ENCODE results near the gene NEUROG2.
"Not testable (repeated sequence)": the region's sequence is repeated elsewhere in the genome, so short reads cannot be mapped to it uniquely, and the experiment has no call there.

Gene NEUROG2

DNA sequence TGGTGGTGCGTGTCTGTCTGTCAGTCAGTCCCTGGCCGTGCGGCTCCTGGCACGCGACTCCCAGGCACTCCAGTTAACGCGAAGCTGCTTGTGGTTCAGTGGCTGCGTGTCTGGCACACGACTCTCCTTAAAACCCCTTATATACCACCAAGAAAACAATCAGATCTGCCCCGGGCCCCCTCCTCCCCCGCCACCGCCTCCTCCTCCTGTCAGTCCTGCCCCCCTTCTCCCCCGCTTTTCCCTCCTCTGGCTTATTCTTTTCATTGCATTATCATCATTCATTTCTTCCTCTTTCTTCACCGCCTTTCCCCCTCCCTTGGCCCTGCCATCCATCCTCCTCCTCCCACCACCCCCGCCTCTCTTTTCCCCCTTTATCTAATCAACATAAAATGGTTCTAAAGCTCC lies at the start of gene NEUROG2:
NEUROG2 (minus strand) TSS at position 115 of the 405 bp plus-strand sequence. CDS start 705 bp downstream, outside the sequence.
- intact Hi-C loops (cut with DNase I), result loop anchor here (5.0 kb wide), 1 partner anchor 1889 kb away; no protein-coding TSS in a partner anchor
- no peak for DNase-seq

- intact Hi-C loops (cut with DNase I), result no loop called here
- DNase-seq, result no peak
Measured at GRCh38 chr4:112564706-112565270, 48.8 kb upstream of the NEUROG2 start.

GRCh38 chr4:112563431-112564200 lies 47.6 kb upstream of the NEUROG2 start:
- intact Hi-C loops (cut with DNase I), result no loop called here
- no peak for DNase-seq

DNA sequence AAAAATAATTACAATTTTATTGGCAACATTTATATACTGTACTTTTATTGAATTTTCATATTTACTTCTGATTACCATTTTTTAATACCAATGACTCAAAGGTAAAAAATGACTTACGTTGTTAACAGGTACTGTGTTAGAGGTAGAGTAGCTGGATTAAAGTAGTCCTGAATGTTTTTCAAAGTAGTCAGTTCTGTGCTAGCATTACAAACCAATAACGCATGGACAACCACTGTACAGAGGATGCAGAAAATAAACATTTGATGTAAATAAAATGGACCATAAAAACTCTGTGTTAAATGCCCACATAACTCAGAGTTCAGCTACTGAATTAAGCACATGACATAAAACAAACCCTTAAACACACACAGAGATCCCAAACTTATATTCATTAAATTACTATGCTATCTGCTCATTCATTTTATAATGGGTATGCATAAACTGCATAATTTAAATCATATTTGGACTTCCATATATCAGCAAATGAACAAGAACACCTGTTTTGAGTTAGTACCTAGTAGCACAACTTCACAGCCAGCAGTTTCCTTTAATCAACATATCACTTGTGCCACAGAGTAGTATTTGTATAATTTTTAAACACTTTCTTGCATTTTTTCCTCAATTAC lies 46.4 kb upstream of the NEUROG2 start:
- DNase-seq, result no peak
- intact Hi-C loops (cut with DNase I), result no loop called here

DNA sequence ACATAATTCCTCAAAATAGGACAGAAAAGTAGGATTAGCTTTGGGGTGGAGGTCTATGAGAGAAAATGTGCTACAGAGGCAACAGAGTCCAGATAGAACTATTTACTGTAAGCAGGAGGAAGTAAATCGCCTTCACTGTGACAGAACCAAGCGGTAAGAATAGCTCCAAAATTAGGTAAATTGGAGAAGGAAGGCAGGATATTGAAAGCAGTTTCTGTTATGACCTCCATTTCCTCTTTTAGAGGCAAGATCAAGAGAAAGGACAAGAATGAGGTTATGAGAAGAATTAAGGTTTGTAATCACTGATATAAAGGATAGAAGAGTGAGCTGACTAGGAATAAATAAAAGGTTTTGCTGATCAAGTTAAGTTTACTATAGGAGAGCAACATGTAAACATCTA lies 44.1 kb upstream of the NEUROG2 start:
- no peak for DNase-seq
- intact Hi-C loops (cut with DNase I), result no loop called here

DNA sequence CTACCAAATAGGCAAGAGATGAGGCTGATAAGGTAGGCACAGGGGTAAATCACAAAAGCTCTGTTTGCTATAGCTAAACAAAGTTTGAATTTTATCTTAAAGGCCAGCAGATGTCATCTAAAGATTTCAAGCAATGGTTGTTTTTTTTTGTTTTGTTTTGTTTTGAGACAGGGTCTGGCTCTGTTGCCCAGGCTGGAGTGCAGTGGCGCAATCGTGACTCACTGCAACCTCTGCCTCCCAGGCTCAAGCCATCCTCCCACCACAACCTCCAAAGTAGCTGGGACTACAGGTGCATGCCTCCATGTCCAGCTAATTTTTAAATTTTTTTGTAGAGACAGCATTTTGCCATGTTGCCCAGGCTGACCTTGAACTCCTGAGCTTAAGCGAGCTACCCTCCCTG lies 43.1 kb upstream of the NEUROG2 start:
- intact Hi-C loops (cut with DNase I), result no loop called here
- DNase-seq, result no peak

DNA sequence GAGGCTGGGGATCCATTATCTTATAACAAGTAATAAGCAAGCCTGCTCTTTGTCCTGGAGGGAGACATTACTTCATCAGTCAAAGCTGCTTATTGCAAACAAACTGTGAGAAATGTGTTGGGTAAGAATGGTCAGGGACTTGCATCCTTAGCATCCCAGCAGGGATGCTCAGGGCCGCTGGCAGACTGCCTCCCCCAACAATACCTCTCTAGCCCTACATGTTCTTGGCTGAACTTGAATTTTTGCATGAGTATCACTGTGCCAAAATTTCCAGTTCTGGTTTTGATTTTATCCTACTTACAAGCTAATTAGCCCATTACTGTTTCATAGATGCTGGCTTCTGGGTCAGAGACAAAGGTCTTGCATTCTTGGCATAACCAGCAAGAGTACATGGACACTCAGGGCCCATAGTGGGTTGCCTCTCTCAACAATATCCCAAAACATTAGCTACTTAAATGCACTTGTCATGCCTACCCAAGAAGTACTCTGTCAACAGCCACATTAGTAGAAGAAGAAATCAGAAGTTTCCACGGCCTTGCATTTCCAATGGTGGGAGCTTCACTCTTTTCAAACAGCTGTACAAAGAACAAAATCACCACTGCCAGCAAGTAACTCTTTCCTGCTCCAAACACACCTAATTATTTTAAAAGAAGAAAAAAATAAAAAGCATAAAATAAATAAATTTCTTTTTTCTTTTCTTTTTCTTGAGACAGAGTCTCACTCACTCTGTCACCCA lies 41.9 kb upstream of the NEUROG2 start:
- DNase-seq, result no peak
- intact Hi-C loops (cut with DNase I), result no loop called here

DNA sequence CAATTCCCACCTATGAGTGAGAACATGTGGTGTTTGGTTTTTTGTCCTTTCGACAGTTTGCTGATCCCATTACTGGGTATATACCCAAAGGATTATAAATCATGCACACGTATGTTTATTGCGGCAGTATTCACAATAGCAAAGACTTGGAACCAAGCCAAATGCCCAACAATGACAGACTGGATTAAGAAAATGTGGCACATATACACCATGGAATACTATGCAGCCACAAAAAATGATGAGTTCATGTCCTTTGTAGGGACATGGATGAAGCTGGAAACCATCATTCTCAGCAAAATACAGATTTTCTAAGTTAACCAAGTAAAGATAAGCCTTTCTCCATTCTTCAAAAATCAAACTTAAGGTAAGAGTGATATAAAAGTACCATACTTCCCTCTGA lies 38.3 kb upstream of the NEUROG2 start:
- DNase-seq; intact Hi-C loops (cut with DNase I): not testable (repeated sequence)

DNA sequence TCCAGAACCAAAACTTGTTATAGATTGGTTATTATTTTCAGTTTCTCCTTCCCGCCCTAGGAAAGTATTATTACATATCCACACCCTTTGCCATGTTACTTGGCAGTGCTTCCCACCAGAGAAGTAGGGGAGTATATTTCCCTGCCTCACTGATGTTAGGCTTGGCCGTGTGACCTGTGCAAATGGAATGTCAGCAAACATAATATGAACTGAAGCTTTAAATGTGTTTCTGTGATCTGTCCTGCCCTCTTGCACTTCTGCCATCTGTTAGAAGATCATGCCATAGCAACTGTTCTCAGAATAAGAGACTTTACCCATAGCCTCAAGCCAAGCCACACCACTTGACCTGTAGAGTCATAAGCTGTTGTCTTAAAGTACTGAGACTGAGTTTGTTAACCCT lies 36.7 kb upstream of the NEUROG2 start:
- intact Hi-C loops (cut with DNase I), result no loop called here
- no peak for DNase-seq

DNA sequence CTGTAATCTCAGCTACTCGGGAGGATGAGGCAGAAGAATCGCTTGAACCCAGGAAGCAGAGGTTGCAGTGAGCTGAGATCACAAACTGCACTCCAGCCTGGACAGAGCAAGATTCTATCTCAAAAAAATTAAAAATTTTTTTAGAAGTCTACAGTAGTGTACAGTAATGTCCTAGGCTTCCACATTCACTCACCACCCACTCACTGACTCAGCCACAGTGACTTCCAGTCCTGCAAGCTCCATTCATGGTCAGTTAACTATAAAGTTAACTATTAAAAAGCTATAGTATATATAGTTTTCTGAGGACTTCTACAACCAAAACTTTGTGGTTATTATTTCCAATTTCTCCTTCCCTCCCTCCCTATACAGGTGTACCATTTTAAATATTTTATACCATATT lies 34.7 kb upstream of the NEUROG2 start:
- intact Hi-C loops (cut with DNase I), result no loop called here
- no peak for DNase-seq

DNA sequence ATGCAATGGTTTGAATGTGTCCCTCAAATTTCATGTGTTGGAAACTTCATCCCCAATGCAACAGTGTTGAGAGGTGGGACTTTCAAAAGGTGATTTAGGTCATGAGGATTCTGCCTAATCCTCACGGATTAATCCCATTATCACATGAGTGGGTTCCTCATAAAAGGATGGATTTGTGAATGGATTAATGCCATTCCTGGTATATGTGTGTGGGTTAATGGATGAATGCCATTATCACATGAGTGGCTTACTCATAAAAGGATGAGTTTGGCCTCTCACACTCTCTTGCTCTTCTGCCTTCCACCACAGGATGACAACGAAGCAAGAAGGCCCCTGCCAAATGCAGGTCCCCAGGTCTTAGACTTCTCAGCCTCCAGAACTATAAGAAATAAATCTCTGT lies 30.5 kb upstream of the NEUROG2 start:
- intact Hi-C loops (cut with DNase I), result no loop called here

DNA sequence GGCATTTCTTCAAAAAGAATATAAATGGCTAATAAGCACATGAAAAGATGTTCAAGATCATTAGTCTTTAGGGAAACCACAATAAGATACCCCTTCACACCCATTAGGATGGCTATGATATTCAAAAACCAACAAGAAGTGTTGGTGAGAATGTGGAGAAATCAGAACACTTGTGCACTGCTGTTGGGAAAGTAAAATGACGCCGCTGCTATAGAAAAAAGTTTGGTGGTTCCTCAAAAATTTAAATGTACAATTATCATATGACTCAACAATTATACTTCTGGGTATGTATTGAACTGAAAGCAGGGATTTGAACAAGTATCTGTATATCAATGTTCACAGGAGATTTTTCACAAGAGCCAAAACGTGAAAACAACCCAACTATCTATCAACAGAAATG lies 29.4 kb upstream of the NEUROG2 start:
- intact Hi-C loops (cut with DNase I), result no loop called here
- no peak for DNase-seq

More for the DNA sequence above, 30.5 kb upstream of the NEUROG2 start:
- DNase-seq, result no peak

- intact Hi-C loops (cut with DNase I), result no loop called here
- DNase-seq, result no peak
Measured at GRCh38 chr4:112540695-112541094, 24.7 kb upstream of the NEUROG2 start.

- intact Hi-C loops (cut with DNase I), result no loop called here
- DNase-seq, result no peak
Measured at GRCh38 chr4:112536123-112536522, 20.1 kb upstream of the NEUROG2 start.

DNA sequence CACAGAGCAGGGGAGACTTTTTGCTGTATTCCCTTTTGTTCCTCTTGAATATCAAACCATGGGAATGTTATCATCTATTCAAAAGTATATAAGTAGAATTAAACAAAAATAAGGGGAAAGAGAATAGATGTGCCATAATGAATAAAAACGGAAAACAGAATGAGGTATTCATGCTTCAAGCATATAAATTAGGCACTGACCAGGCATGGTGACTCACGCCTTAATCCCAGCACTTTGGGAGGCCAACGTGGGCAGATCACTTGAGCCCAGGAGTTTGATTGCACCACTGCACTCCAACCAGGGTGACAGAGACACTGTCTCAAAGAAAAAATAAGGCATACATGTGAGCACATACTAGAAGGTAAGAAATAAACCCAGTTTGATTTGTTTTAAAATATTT lies 16.3 kb upstream of the NEUROG2 start:
- intact Hi-C loops (cut with DNase I), result no loop called here
- no peak for DNase-seq

- no peak for DNase-seq
- intact Hi-C loops (cut with DNase I), result no loop called here
Measured at GRCh38 chr4:112531146-112531545, 15.2 kb upstream of the NEUROG2 start.

DNA sequence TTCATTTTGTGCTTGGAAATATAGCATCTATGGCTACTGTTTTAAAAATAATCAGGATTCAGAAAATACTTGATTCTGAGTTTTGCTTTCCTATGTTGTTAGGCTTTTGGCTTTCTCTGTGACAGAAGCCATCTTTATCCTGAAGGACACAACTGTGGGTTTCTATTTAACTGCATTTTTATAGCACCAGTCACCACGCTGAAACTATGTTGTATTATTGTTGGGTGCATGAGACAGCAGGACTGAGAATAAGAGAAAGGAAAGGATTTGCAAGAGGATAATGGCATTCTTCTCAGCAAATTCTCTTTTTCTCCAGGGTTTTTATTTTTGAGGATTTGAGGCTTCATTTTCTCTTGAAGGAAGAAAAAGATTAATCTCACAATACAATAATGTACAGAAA lies 10.1 kb upstream of the NEUROG2 start:
- DNase-seq, result no peak

GRCh38 chr4:112523764-112524505 lies 8.0 kb upstream of the NEUROG2 start:
- peak in 26 of 42 donors; percentile 12 to 73 (median 42) for DNase-seq
- intact Hi-C loops (cut with DNase I), result loop anchor here (5.0 kb wide), 1 partner anchor 197 kb away; no protein-coding TSS in a partner anchor

More for the DNA sequence above, 10.1 kb upstream of the NEUROG2 start:
- intact Hi-C loops (cut with DNase I), result no loop called here
